ENCODE results near the gene PLB1. TPM values are rescaled to one million over a fixed set of nuclear protein-coding genes. Genes with fewer than 3 reads are reported as not detected.

Gene PLB1
- total and polyA plus RNA-seq, 9 donors, result 1.4 to 4.3 (median 2.0) TPM

GRCh38 chr2:28617502-28618184, 121.8 kb downstream of the PLB1 start:
- Histone ChIP-seq H3K27me3 (ENCODE audit: control insufficient read depth, insufficient read depth, low read length) (no peaks in the 10 kb centered on the region), H3K27ac (ENCODE audit: low read length) (no peak overlapping the region), H3K9me3 (replicated peaks; ENCODE audit: control insufficient read depth, low read depth, low read length) (no peaks in the 10 kb centered on the region), H3K4me1 (ENCODE audit: control insufficient read depth, insufficient read depth, low read length) (peaks cover 28% of the 10 kb centered on the region), H3K4me3 (ENCODE audit: low read length) (no peak overlapping the region), H3K36me3 (ENCODE audit: control insufficient read depth, insufficient read depth, low read length) (no peaks in the 10 kb centered on the region)
- 80% methylated on average over 1 of the region's 3 CpGs for WGBS (ENCODE audit: insufficient coverage)
- no peak for DNase-seq

GRCh38 chr2:28618221-28619141, 122.6 kb downstream of the PLB1 start:
- Histone ChIP-seq H3K4me1 (ENCODE audit: control insufficient read depth, insufficient read depth, low read length) (peaks cover 25% of the 10 kb centered on the region), H3K4me3 (ENCODE audit: low read length) (no peak overlapping the region), H3K36me3 (ENCODE audit: control insufficient read depth, insufficient read depth, low read length) (no peaks in the 10 kb centered on the region), H3K9me3 (replicated peaks; ENCODE audit: control insufficient read depth, low read depth, low read length) (no peaks in the 10 kb centered on the region), H3K27ac (ENCODE audit: low read length) (no peak overlapping the region), H3K27me3 (ENCODE audit: control insufficient read depth, insufficient read depth, low read length) (no peaks in the 10 kb centered on the region)
- WGBS (ENCODE audit: insufficient coverage), result 91% methylated on average over 6 of the region's 12 CpGs
- no peak for DNase-seq

- Histone ChIP-seq H3K4me1 (ENCODE audit: control insufficient read depth, insufficient read depth, low read length) (peaks cover 18% of the 10 kb centered on the region), H3K36me3 (ENCODE audit: control insufficient read depth, insufficient read depth, low read length) (no peaks in the 10 kb centered on the region), H3K9me3 (replicated peaks; ENCODE audit: control insufficient read depth, low read depth, low read length) (no peaks in the 10 kb centered on the region), H3K27me3 (ENCODE audit: control insufficient read depth, insufficient read depth, low read length) (no peaks in the 10 kb centered on the region), H3K27ac (ENCODE audit: low read length) (no peak overlapping the region), H3K4me3 (ENCODE audit: low read length) (no peak overlapping the region)
- no peak for DNase-seq
- 82% methylated on average over 5 of the region's 10 CpGs for WGBS (ENCODE audit: insufficient coverage)
These were observed 123.6 kb downstream of the PLB1 start for GRCh38 chr2:28619213-28620196.

GRCh38 chr2:28620291-28620793, 124.5 kb downstream of the PLB1 start:
- Histone ChIP-seq H3K27ac (ENCODE audit: low read length) (no peak overlapping the region), H3K4me1 (ENCODE audit: control insufficient read depth, insufficient read depth, low read length) (peaks cover 25% of the 10 kb centered on the region), H3K36me3 (ENCODE audit: control insufficient read depth, insufficient read depth, low read length) (no peaks in the 10 kb centered on the region), H3K9me3 (replicated peaks; ENCODE audit: control insufficient read depth, low read depth, low read length) (no peaks in the 10 kb centered on the region), H3K4me3 (ENCODE audit: low read length) (no peak overlapping the region), H3K27me3 (ENCODE audit: control insufficient read depth, insufficient read depth, low read length) (no peaks in the 10 kb centered on the region)
- no peak for DNase-seq
- no CpG with 5 or more reads among the region's 5 CpGs for WGBS (ENCODE audit: insufficient coverage)

DNA sequence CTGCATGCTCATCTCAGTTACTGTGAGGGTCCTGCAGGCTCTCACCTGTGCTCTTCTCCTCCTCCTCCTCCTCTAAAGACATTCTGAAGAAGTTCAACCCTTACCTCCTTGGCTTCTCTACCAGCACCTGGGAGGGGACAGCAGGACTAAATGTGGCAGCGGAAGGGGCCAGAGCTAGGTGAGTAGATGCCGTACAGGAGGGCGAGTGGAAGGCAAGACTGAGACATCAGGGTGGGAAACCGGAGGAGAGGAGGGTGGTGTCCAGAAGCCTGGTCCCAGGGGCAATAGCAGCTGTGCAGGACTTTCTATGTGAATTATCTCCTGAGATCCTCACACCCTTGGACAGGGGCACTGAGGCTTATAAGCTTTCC, 124.9 kb downstream of the PLB1 start:
- Histone ChIP-seq H3K4me3 (ENCODE audit: low read length) (no peak overlapping the region), H3K9me3 (replicated peaks; ENCODE audit: control insufficient read depth, low read depth, low read length) (no peaks in the 10 kb centered on the region), H3K4me1 (ENCODE audit: control insufficient read depth, insufficient read depth, low read length) (peaks cover 30% of the 10 kb centered on the region), H3K27me3 (ENCODE audit: control insufficient read depth, insufficient read depth, low read length) (no peaks in the 10 kb centered on the region), H3K27ac (ENCODE audit: low read length) (peak overlapping the region; percentile 69), H3K36me3 (ENCODE audit: control insufficient read depth, insufficient read depth, low read length) (no peaks in the 10 kb centered on the region)
- no peak for DNase-seq
- 40% methylated on average over 1 of the region's 4 CpGs for WGBS (ENCODE audit: insufficient coverage)

DNA sequence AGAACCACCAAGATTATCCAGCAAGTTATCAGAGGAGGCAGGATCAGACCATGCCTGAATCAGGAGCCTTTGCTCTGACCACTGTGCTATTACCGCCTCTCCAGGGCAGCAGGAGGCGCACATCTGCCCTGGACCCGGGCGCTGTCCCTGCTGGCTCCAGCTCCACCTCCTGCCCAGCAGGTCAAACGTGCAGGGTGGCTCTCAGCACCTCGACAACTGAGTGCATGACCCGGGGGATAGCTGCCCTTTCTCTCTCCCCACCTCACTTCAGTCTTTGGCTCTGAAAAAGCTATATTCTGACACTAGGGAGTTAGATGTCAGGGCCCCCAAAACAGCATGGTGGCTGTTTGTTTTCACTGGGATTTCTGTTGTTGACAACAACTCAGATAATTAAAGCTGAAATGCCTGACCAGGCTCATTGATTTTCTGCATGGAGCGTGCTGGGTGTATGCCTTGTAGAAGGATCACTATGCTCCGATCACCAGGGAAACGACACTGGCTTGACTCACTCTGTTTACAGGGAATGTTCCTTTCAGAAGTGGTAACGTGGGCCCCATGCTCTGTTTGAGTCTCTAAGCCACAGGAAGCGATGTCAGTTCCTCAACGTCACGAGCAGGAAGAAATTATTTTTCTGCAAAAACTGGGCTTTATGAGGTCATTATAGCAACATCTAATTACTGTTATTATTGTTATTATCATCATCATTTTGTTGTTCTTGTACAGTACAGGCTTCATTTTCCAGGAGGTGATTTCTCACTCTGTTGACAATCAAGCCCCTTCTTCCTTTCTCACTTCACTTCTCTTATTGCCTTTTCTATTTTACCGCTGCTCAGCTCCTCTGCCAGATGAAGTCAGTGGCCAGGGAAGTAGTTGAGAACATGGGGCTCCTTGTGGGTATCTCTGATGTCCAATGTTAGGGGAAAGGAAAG, 125.6 kb downstream of the PLB1 start:
- H3K27ac ChIP-seq (ENCODE audit: low read length), result peak overlapping the region; percentile 76
- no peaks in the 10 kb centered on the region for H3K27me3 ChIP-seq (ENCODE audit: control insufficient read depth, insufficient read depth, low read length)
- H3K36me3 ChIP-seq (ENCODE audit: control insufficient read depth, insufficient read depth, low read length), result no peaks in the 10 kb centered on the region
- WGBS (ENCODE audit: insufficient coverage), result 30% methylated on average over 8 of the region's 15 CpGs
- H3K9me3 ChIP-seq (replicated peaks; ENCODE audit: control insufficient read depth, low read depth, low read length), result no peaks in the 10 kb centered on the region
- peak; percentile 94 for DNase-seq
- H3K4me3 ChIP-seq (ENCODE audit: low read length), result no peak overlapping the region
- H3K4me1 ChIP-seq (ENCODE audit: control insufficient read depth, insufficient read depth, low read length), result peaks cover 34% of the 10 kb centered on the region

GRCh38 chr2:28622101-28622499, 126.2 kb downstream of the PLB1 start:
- no CpG with 5 or more reads among the region's 2 CpGs for WGBS (ENCODE audit: insufficient coverage)
- no peaks in the 10 kb centered on the region for H3K27me3 ChIP-seq (ENCODE audit: control insufficient read depth, insufficient read depth, low read length)
- DNase-seq, result no peak
- peak overlapping the region; percentile 76 for H3K27ac ChIP-seq (ENCODE audit: low read length)
- no peak overlapping the region for H3K4me3 ChIP-seq (ENCODE audit: low read length)
- no peaks in the 10 kb centered on the region for H3K9me3 ChIP-seq (replicated peaks; ENCODE audit: control insufficient read depth, low read depth, low read length)
- H3K36me3 ChIP-seq (ENCODE audit: control insufficient read depth, insufficient read depth, low read length), result no peaks in the 10 kb centered on the region
- H3K4me1 ChIP-seq (ENCODE audit: control insufficient read depth, insufficient read depth, low read length), result peaks cover 40% of the 10 kb centered on the region

GRCh38 chr2:28623582-28624405, 127.9 kb downstream of the PLB1 start:
- Histone ChIP-seq H3K36me3 (ENCODE audit: control insufficient read depth, insufficient read depth, low read length) (no peaks in the 10 kb centered on the region), H3K27me3 (ENCODE audit: control insufficient read depth, insufficient read depth, low read length) (no peaks in the 10 kb centered on the region), H3K4me1 (ENCODE audit: control insufficient read depth, insufficient read depth, low read length) (peaks cover 53% of the 10 kb centered on the region), H3K27ac (ENCODE audit: low read length) (no peak overlapping the region), H3K4me3 (ENCODE audit: low read length) (no peak overlapping the region), H3K9me3 (replicated peaks; ENCODE audit: control insufficient read depth, low read depth, low read length) (no peaks in the 10 kb centered on the region)
- WGBS (ENCODE audit: insufficient coverage), result no CpG with 5 or more reads among the region's 12 CpGs
- no peak for DNase-seq
